ENCODE measurements around the gene MYO3B. TPM values are rescaled to one million over a fixed set of nuclear protein-coding genes. Genes with fewer than 3 reads are reported as not detected.
A peak's percentile ranks its signal among the peaks of the same experiment; 100 is the strongest.

Gene MYO3B
- polyA plus RNA-seq, 1 experiment, result 0.10 TPM

DNA sequence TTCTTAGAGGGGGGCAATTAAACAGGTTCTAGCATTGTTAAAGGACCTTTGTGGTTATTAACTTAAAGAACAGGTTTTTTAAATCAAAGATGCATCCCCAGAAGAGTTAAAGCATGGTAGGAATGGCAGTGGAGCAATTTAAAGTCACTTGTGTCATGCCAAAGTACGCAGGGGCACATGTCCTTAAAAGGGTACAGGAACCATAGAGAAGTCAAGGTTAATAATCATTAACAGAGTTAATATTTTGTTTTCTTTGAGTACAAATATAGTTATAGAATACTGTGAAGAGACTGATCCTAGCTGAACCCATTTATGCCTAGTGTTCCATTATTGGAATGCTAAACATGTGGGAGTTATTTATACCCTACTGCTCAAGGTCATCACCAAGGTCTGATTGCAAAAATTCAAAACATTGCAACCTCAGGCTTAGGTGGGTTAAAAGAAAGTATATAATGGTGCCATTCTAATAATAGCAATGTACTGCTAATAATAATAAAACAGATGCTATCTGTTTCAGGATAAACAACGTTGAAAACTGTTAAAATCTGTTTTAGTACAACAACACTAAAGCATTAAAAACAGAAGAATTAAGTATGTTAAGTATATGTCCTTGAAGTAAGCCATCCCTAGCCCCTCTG, 216.0 kb downstream of the MYO3B start:
- no peaks in the 10 kb centered on the region for H3K27me3 ChIP-seq (ENCODE audit: control insufficient read depth, insufficient read depth, low read length)
- ChIA-PET CTCF (interaction anchor here (1.2 to 1.3 kb wide), 2 partner anchors 15 to 419 kb away, joined by 3 to 5 read pairs; no protein-coding TSS in a partner anchor), POLR2A (no interaction called here)
- no peaks in the 10 kb centered on the region for H3K9me3 ChIP-seq (ENCODE audit: control insufficient read depth, insufficient read depth, low read length)
- no peak overlapping the region for H3K27ac ChIP-seq (ENCODE audit: low read depth, low read length)
- DNase-seq (ENCODE audit: low read depth, low spot score), result no peak
- H3K4me3 ChIP-seq (ENCODE audit: low read depth, low read length), result no peak overlapping the region
- TF ChIP-seq, protein P1, sequence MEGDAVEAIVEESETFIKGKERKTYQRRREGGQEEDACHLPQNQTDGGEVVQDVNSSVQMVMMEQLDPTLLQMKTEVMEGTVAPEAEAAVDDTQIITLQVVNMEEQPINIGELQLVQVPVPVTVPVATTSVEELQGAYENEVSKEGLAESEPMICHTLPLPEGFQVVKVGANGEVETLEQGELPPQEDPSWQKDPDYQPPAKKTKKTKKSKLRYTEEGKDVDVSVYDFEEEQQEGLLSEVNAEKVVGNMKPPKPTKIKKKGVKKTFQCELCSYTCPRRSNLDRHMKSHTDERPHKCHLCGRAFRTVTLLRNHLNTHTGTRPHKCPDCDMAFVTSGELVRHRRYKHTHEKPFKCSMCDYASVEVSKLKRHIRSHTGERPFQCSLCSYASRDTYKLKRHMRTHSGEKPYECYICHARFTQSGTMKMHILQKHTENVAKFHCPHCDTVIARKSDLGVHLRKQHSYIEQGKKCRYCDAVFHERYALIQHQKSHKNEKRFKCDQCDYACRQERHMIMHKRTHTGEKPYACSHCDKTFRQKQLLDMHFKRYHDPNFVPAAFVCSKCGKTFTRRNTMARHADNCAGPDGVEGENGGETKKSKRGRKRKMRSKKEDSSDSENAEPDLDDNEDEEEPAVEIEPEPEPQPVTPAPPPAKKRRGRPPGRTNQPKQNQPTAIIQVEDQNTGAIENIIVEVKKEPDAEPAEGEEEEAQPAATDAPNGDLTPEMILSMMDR (IDR thresholded peaks at IDR 0.05; ENCODE audit: low read depth, low read length), result no peak

DNA sequence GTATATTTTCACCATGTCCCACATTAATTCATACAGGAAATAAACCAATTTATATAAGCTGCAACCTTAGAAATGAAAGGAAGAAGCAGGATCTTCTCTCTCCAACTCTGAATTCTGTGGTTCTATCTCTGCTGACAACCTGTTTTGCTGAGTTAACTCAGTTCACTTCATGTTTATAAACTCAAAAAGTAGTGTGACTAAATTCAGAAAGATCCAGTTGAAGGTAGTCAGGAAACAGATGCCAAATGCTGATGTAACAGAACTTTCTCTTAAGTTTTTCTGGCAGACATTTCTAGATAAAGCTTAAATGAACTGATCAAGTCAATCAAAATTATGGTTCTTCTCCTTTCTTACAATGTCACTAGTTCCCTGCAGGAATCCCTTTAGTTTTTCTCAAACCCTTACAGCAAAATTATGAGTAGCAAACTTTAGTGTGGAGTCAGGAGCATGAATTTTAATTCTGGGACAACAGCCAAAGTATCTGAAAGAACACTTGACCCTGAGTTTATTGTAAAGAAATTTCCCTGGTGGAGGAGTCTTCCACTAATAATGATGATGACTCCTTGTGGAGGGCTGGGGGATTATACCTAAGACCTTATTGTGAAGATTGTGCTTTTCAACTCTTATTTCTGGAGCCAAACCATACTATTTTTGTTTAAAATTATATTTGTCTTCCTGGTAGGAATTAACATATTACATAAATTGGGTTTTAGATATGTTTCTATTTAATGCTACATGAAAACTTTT, 216.9 kb downstream of the MYO3B start:
- Histone ChIP-seq H3K27me3 (ENCODE audit: control insufficient read depth, insufficient read depth, low read length) (no peaks in the 10 kb centered on the region), H3K27ac (ENCODE audit: low read depth, low read length) (no peak overlapping the region), H3K9me3 (ENCODE audit: control insufficient read depth, insufficient read depth, low read length) (no peaks in the 10 kb centered on the region), H3K4me3 (ENCODE audit: low read depth, low read length) (no peak overlapping the region)
- CTCF ChIA-PET, result interaction anchor here (1.2 to 1.3 kb wide), 2 partner anchors 15 to 418 kb away, joined by 3 to 5 read pairs; no protein-coding TSS in a partner anchor
- no peak for DNase-seq (ENCODE audit: low read depth, low spot score)
- POLR2A ChIA-PET, result no interaction called here
- TF ChIP-seq, protein P1 (IDR thresholded peaks at IDR 0.05; ENCODE audit: low read depth, low read length), result peak; percentile 28

DNA sequence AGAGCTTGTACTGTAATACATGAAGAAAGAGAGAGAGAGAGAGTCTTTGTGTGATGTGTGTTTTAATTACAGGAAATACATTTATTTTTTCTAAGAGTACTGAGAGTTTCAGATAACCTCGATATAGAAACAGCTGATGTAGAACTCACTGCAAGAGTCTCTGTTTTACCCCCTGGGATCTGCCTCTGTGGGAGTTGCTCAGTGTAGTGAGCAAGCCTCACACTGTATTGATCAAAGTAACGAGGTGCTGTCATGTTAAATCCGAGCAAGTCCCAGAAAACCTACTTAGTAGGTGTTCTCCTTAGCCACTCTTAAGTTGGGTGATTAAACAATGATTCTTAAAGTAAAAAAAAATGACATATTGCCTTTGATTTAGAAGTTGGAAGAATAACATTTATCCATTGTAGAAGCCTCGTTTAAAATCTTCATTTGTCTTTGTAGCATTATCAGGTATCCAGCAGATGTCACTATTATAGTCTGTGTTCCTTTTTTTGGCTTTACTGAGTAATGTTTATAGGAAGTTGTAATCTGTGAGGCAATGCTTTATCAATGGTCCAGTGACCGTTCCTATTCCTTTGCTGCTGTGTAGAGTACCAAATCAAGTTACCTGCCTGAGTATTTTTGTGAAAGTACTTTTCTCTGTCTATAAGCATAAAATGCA, 219.0 kb downstream of the MYO3B start:
- Histone ChIP-seq H3K4me3 (ENCODE audit: low read depth, low read length) (no peak overlapping the region), H3K27me3 (ENCODE audit: control insufficient read depth, insufficient read depth, low read length) (no peaks in the 10 kb centered on the region), H3K27ac (ENCODE audit: low read depth, low read length) (no peak overlapping the region), H3K9me3 (ENCODE audit: control insufficient read depth, insufficient read depth, low read length) (no peaks in the 10 kb centered on the region)
- no peak for DNase-seq (ENCODE audit: low read depth, low spot score)
- ChIA-PET CTCF (interaction anchor here (0.7 to 1.7 kb wide), 3 partner anchors 12 to 416 kb away, joined by 3 to 10 read pairs (median 5); no protein-coding TSS in a partner anchor), POLR2A (no interaction called here)
- TF ChIP-seq, protein P1 (IDR thresholded peaks at IDR 0.05; ENCODE audit: low read depth, low read length), result peak; percentile 21

DNA sequence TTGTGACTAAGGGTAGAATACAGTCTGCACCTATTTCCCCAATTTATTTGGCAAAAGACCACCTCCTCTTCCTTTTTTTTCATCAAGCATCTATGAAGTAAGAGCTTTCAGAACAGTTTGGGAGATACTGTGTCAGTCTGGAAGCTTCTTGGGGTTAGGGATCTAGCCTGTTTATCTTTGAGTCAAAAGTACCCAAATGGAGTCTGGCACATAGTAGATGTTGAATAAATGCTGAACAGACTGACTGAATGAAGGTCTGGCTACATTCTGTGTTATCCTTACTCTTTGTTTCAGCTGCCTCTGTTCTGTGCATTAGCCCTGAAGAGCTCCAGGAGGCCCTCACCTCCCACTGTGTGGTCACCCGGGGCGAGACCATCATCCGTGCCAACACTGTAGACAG, 223.2 kb downstream of the MYO3B start:
- CTCF ChIA-PET, result no interaction called here
- TF ChIP-seq, protein P1 (IDR thresholded peaks at IDR 0.05; ENCODE audit: low read depth, low read length), result no peak

More for the DNA sequence above, 223.2 kb downstream of the MYO3B start:
- POLR2A ChIA-PET, result no interaction called here
- Histone ChIP-seq H3K4me3 (ENCODE audit: low read depth, low read length) (no peak overlapping the region), H3K27me3 (ENCODE audit: control insufficient read depth, insufficient read depth, low read length) (no peaks in the 10 kb centered on the region), H3K9me3 (ENCODE audit: control insufficient read depth, insufficient read depth, low read length) (no peaks in the 10 kb centered on the region), H3K27ac (ENCODE audit: low read depth, low read length) (no peak overlapping the region)
- no peak for DNase-seq (ENCODE audit: low read depth, low spot score)
